ENCODE results near the gene ILF2. TPM values are rescaled to one million over a fixed set of nuclear protein-coding genes. Genes with fewer than 3 reads are reported as not detected.

The ILF2 gene
- total and polyA plus RNA-seq, 2 of the 13 experiments (the other 11 are each of a cell fraction or from before 2014, with no cell fraction given) = 292 to 366 TPM

- TF ChIP-seq NPAS2 (CRISPR knock-in tag; IDR thresholded peaks at IDR 0.05; ENCODE audit: borderline replicate concordance) (no peak), ZNF75D (CRISPR knock-in tag; IDR thresholded peaks at IDR 0.05; ENCODE audit: borderline replicate concordance) (no peak), ZNF781 (CRISPR knock-in tag; IDR thresholded peaks at IDR 0.05; ENCODE audit: borderline replicate concordance, not compliant biosample characterization) (no peak), ZNF660 (CRISPR knock-in tag; IDR thresholded peaks at IDR 0.05; ENCODE audit: borderline replicate concordance, low read depth) (no peak), U2AF2 (IDR thresholded peaks at IDR 0.05; ENCODE audit: low read depth, low read length) (no peak), ZNF513 (CRISPR knock-in tag; conservative IDR thresholded peaks at IDR 0.05) (no peak), ZNF629 (CRISPR knock-in tag; conservative IDR thresholded peaks at IDR 0.05) (no peak), PATZ1 (CRISPR knock-in tag; IDR thresholded peaks at IDR 0.05) (no peak; the same call in 1 of the 2 replicates), JUNB (CRISPR knock-in tag; IDR thresholded peaks at IDR 0.05; ENCODE audit: borderline replicate concordance) (no peak), MYPOP (CRISPR knock-in tag; IDR thresholded peaks at IDR 0.05) (peak; percentile 58), YEATS2 (CRISPR knock-in tag; IDR thresholded peaks at IDR 0.05; ENCODE audit: borderline replicate concordance) (no peak), TERF1 (CRISPR knock-in tag; IDR thresholded peaks at IDR 0.05) (peak; percentile 70; the same call in 1 of the 2 replicates), ZNF512 (CRISPR knock-in tag; IDR thresholded peaks at IDR 0.05) (peak; percentile 28; the same call in 1 of the 2 replicates), CCAR2 (optimal IDR thresholded peaks at IDR 0.05; ENCODE audit: low read depth, low read length) (no peak), RFXAP (CRISPR knock-in tag; IDR thresholded peaks at IDR 0.05; ENCODE audit: borderline replicate concordance) (no peak), FOXO1 (CRISPR knock-in tag; IDR thresholded peaks at IDR 0.05) (no peak), STAT5B (CRISPR knock-in tag; IDR thresholded peaks at IDR 0.05) (no peak), CHCHD3 (CRISPR knock-in tag; IDR thresholded peaks at IDR 0.05) (no peak), ARID3A (IDR thresholded peaks at IDR 0.05; ENCODE audit: low read depth, low read length) (no peak)
Observed at GRCh38 chr1:153679337-153680119, 8.7 kb upstream of the ILF2 start (continued).
